ENCODE results near the gene NDUFC2.

- TF ChIP-seq CTCF (IDR thresholded peaks at IDR 0.05) (no peak), POLR2A (IDR thresholded peaks at IDR 0.05) (no peak)
These were observed 39.6 kb downstream of the NDUFC2 start for GRCh38 chr11:78039919-78040671.

All from stomach (tissue), 4 donors.